H9 (cell line): ENCODE measurements around the gene TBL1X. TPM values are rescaled to one million over a fixed set of nuclear protein-coding genes. Genes with fewer than 3 reads are reported as not detected.

ENCODE experiments used
- DNase-seq: peaks from one replicate; pipeline ENCODE4 v3.0.0-alpha.2; 2017
- H2AFZ ChIP-seq: one replicate; pipeline ENCODE4 v1.6.1; 2013; ENCODE audit warnings: mild to moderate bottlenecking, low read length, control low read depth, moderate library complexity
- H2AK5ac ChIP-seq: 2 replicates; pipeline ENCODE4 v1.6.1; 2013; ENCODE audit warnings: low read length, control low read depth, mixed read lengths; ENCODE audit not compliant: insufficient read length
- H2BK120ac ChIP-seq: one replicate; pipeline ENCODE4 v1.6.1; 2013; ENCODE audit warnings: low read depth, mild to moderate bottlenecking, low read length, control low read depth, inconsistent platforms; ENCODE audit not compliant: poor library complexity, severe bottlenecking
- H2BK12ac ChIP-seq: 2 replicates; pipeline ENCODE4 v1.6.1; 2013; ENCODE audit warnings: low read length, control low read depth, mixed read lengths, low read depth; ENCODE audit not compliant: insufficient read length
- H2BK15ac ChIP-seq: 2 replicates; pipeline ENCODE4 v1.6.1; 2013; ENCODE audit warnings: low read depth, low read length, control low read depth
- H2BK20ac ChIP-seq: one replicate; pipeline ENCODE4 v1.6.1; 2013; ENCODE audit warnings: low read depth, mild to moderate bottlenecking, low read length, control low read depth, inconsistent platforms; ENCODE audit not compliant: poor library complexity, severe bottlenecking
- H2BK5ac ChIP-seq: 2 replicates; pipeline ENCODE4 v1.6.1; 2013; ENCODE audit warnings: low read length, control low read depth, mixed read lengths; ENCODE audit not compliant: insufficient read length
- H3K14ac ChIP-seq: 2 replicates; pipeline ENCODE4 v1.6.1; 2013; ENCODE audit warnings: low read length, control low read depth; ENCODE audit not compliant: insufficient read depth
- H3K18ac ChIP-seq: 2 replicates; pipeline ENCODE4 v1.6.1; 2013; ENCODE audit warnings: low read depth, mild to moderate bottlenecking, mixed read lengths, low read length, control low read depth; ENCODE audit not compliant: insufficient read length
- H3K23ac ChIP-seq: 2 replicates; pipeline ENCODE4 v1.6.1; 2013; ENCODE audit warnings: low read length, control low read depth, mixed read lengths, low read depth; ENCODE audit not compliant: insufficient read length
- H3K23me2 ChIP-seq: 2 replicates; pipeline ENCODE4 v1.6.1; 2013; ENCODE audit warnings: low read depth, mild to moderate bottlenecking, mixed read lengths, low read length, control low read depth; ENCODE audit not compliant: insufficient read length, poor library complexity, severe bottlenecking
- H3K27ac ChIP-seq: 2 replicates; pipeline ENCODE4 v1.5.1; 2013; ENCODE audit warnings: low read length, control low read depth, mixed read lengths, low read depth; ENCODE audit not compliant: insufficient read length
- H3K27me3 ChIP-seq: 2 replicates; pipeline ENCODE4 v1.6.1; 2013; ENCODE audit warnings: low read length, control low read depth, inconsistent platforms; ENCODE audit not compliant: insufficient read depth
- H3K4ac ChIP-seq: 2 replicates; pipeline ENCODE4 v1.6.1; 2013; ENCODE audit warnings: low read depth, mild to moderate bottlenecking, control low read depth, inconsistent platforms, low read length, moderate library complexity
- H3K4me1 ChIP-seq: 2 replicates; pipeline ENCODE4 v1.6.1; 2013; ENCODE audit warnings: low read length, control low read depth, inconsistent platforms; ENCODE audit not compliant: insufficient read depth
- H3K4me2 ChIP-seq: 2 replicates; pipeline ENCODE4 v1.6.1; 2013; ENCODE audit warnings: low read length, control low read depth, mixed read lengths; ENCODE audit not compliant: insufficient read length, insufficient read depth
- H3K56ac ChIP-seq: 2 replicates; pipeline ENCODE4 v1.6.1; 2013; ENCODE audit warnings: low read depth, mild to moderate bottlenecking, mixed read lengths, low read length, control low read depth; ENCODE audit not compliant: insufficient read length
- H3K79me1 ChIP-seq: 2 replicates; pipeline ENCODE4 v1.6.1; 2013; ENCODE audit warnings: low read depth, mild to moderate bottlenecking, moderate library complexity, low read length, control low read depth, inconsistent platforms; ENCODE audit not compliant: insufficient read depth, poor library complexity, severe bottlenecking
- H3K79me2 ChIP-seq: 2 replicates; pipeline ENCODE4 v1.6.1; 2013; ENCODE audit warnings: low read length, control low read depth, inconsistent platforms; ENCODE audit not compliant: insufficient read depth
- H3K9ac ChIP-seq: 2 replicates; pipeline ENCODE4 v1.6.1; 2013; ENCODE audit warnings: low read length, control low read depth, mixed read lengths; ENCODE audit not compliant: insufficient read length; ENCODE audit errors: extremely low read depth
- H3K9me3 ChIP-seq: one replicate; pipeline ENCODE4 v1.6.1; 2013; ENCODE audit warnings: low read depth, low read length, inconsistent platforms; ENCODE audit not compliant: control insufficient read depth
- H3T11ph ChIP-seq: one replicate; pipeline ENCODE4 v1.6.1; 2013; ENCODE audit warnings: mild to moderate bottlenecking, low read length, control low read depth, inconsistent platforms
- H4K20me1 ChIP-seq: one replicate; pipeline ENCODE4 v1.6.1; 2013; ENCODE audit not compliant: control insufficient read depth, insufficient read length, insufficient read depth
- H4K5ac ChIP-seq: 2 replicates; pipeline ENCODE4 v1.6.1; 2013; ENCODE audit warnings: low read depth, mild to moderate bottlenecking, mixed read lengths, low read length, control low read depth; ENCODE audit not compliant: insufficient read length
- H4K8ac ChIP-seq: replicated peaks from 2 replicates; pipeline ENCODE4 v1.6.1; 2013; ENCODE audit warnings: low read length, control low read depth, mixed read lengths, low read depth; ENCODE audit not compliant: insufficient read length
- H4K91ac ChIP-seq: 2 replicates; pipeline ENCODE4 v1.6.1; 2013; ENCODE audit warnings: low read depth, mild to moderate bottlenecking, moderate library complexity, mixed read lengths, low read length, control low read depth; ENCODE audit not compliant: insufficient read length
- H3K27ac Mint-ChIP-seq, 3 experiments: 2 replicates in 2 of 3; 3 replicates in 1 of 3; pipeline ENCODE4 v1.8.0; 2020 to 2021; ENCODE audit warnings: mixed read lengths in 3 of 3, mild to moderate bottlenecking in 1 of 3, moderate library complexity in 1 of 3
- H3K27me3 Mint-ChIP-seq: 2 replicates; pipeline ENCODE4 v1.8.0; 2021; ENCODE audit warnings: low read depth, mild to moderate bottlenecking, moderate library complexity, mixed read lengths
- H3K36me3 Mint-ChIP-seq, 3 experiments: 2 replicates in 2 of 3; 3 replicates in 1 of 3; pipeline ENCODE4 v1.8.0; 2020 to 2021; ENCODE audit warnings: low read depth in 3 of 3, mixed read lengths in 3 of 3; ENCODE audit not compliant: insufficient read depth in 1 of 3
- H3K4me1 Mint-ChIP-seq, 2 experiments: 2 replicates each; pipeline ENCODE4 v1.8.0; 2020; ENCODE audit warnings: mixed read lengths in 2 of 2
- H3K4me3 Mint-ChIP-seq, 2 experiments: 2 replicates in 1 of 2; 3 replicates in 1 of 2; pipeline ENCODE4 v1.8.0; 2020 to 2021; ENCODE audit warnings: mild to moderate bottlenecking in 2 of 2, mixed read lengths in 2 of 2, moderate library complexity in 1 of 2
- H3K9me3 Mint-ChIP-seq, 2 experiments: 2 replicates in 1 of 2; 3 replicates in 1 of 2; pipeline ENCODE4 v1.8.0; 2020; ENCODE audit warnings: mild to moderate bottlenecking in 2 of 2, mixed read lengths in 2 of 2, moderate library complexity in 1 of 2
- CTCF ChIP-seq: fragments of 200-600 bp; sonication (generic); conservative IDR thresholded peaks from 3 replicates; pipeline ENCODE4 v1.8.0; 2021; ENCODE audit warnings: antibody characterized with exemption, mild to moderate bottlenecking
- WGBS: extraction: QIAGEN DNeasy Blood & Tissue Kit; methylation state at CpG from one replicate; pipeline ENCODE4 v1.1.7; 2013; ENCODE audit warnings: missing lambda C conversion rate, low lambda C conversion rate, mixed read lengths; ENCODE audit not compliant: insufficient read length; ENCODE audit errors: extremely low coverage; 5-methylcytosine and 5-hydroxymethylcytosine counted together
- total RNA-seq: library from RNA; stranded (reverse); gene quantifications from 2 replicates; pipeline ENCODE4 v1.2.1, GENCODE V29; 2021

TBL1X gene
- total RNA-seq, 1 experiment from 2014 or later = 24.1 TPM

GRCh38 chrX:9537781-9538180, 72.9 kb downstream of the TBL1X start:
- no peak for DNase-seq
- Histone ChIP-seq H3T11ph (no peak overlapping the region), H2BK120ac (no peak overlapping the region), H3K23me2 (no peaks in the 10 kb centered on the region), H3K79me1 (no peaks in the 10 kb centered on the region), H3K4me2 (no peak overlapping the region), H3K9me3 (no peaks in the 10 kb centered on the region), H2BK20ac (no peak overlapping the region), H3K14ac (no peak overlapping the region), H2BK15ac (no peak overlapping the region; the same call in 1 of the 2 replicates), H2AK5ac (no peak overlapping the region), H4K8ac (no peak overlapping the region), H2AFZ (no peak overlapping the region), H3K18ac (no peak overlapping the region), H4K20me1 (no peaks in the 10 kb centered on the region), H2BK12ac (no peak overlapping the region), H3K27ac (no peak overlapping the region), H2BK5ac (no peak overlapping the region), H3K23ac (no peak overlapping the region), H4K5ac (no peak overlapping the region), H3K56ac (no peak overlapping the region), H3K79me2 (no peaks in the 10 kb centered on the region; the same call in 1 of the 2 replicates), H3K27me3 (no peaks in the 10 kb centered on the region), H3K4ac (no peak overlapping the region), H4K91ac (no peak overlapping the region), H3K4me1 (peaks cover 3% of the 10 kb centered on the region; the same call in 1 of the 2 replicates), H3K9ac (no peak overlapping the region)
- TF ChIP-seq CTCF = no peak
- Mint-ChIP-seq H3K4me1 (peaks cover 26 to 59% of the 10 kb centered on the region in 2 experiments), H3K4me3 (no peak overlapping the region), H3K9me3 (peaks cover 0 to 53% of the 10 kb centered on the region in 2 experiments; a peak in 2 of 5 replicates), H3K36me3 (peaks cover 4 to 8% (median 6%) of the 10 kb centered on the region in 3 experiments; a peak in 6 of 7 replicates), H3K27me3 (no peaks in the 10 kb centered on the region; the same call in none of the 2 replicates), H3K27ac (no peak overlapping the region)
- WGBS = no CpG with 5 or more reads among the region's 8 CpGs
